ENCODE measurements around the gene NDUFA3.
"Not testable (repeated sequence)": the region's sequence is repeated elsewhere in the genome, so short reads cannot be mapped to it uniquely, and the experiment has no call there.

The NDUFA3 gene

GRCh38 chr19:54099190-54099902 lies 3.3 kb upstream of the NDUFA3 start:
- DNase-seq (ENCODE audit: low read depth) = no peak
- no peak for TF ChIP-seq CTCF (IDR thresholded peaks at IDR 0.05; ENCODE audit: low read depth, low read length, missing control alignments)
- H3K4me3 ChIP-seq (ENCODE audit: low read depth, low read length) = no peak overlapping the region

GRCh38 chr19:54099903-54100255 lies 2.8 kb upstream of the NDUFA3 start:
- H3K4me3 ChIP-seq (ENCODE audit: low read depth, low read length); DNase-seq (ENCODE audit: low read depth): not testable (repeated sequence)

- TF ChIP-seq CTCF (IDR thresholded peaks at IDR 0.05; ENCODE audit: low read depth, low read length, missing control alignments) = no peak
- no peak for DNase-seq (ENCODE audit: low read depth)
- no peak within 1 kb of the TSS for H3K4me3 ChIP-seq (ENCODE audit: low read depth, low read length)
Measured at GRCh38 chr19:54100561-54100960, 2.1 kb upstream of the NDUFA3 start, which contains the start of gene OSCAR. OSCAR (minus strand) TSS chr19:54100803; CDS start chr19:54100792, 11 bp downstream.

GRCh38 chr19:54104998-54105715 lies 2.5 kb downstream of the NDUFA3 start:
- DNase-seq (ENCODE audit: low read depth) = no peak
- no peak for TF ChIP-seq CTCF (IDR thresholded peaks at IDR 0.05; ENCODE audit: low read depth, low read length, missing control alignments)
- H3K4me3 ChIP-seq (ENCODE audit: low read depth, low read length) = no peak overlapping the region

GRCh38 chr19:54105796-54106195 lies 3.1 kb downstream of the NDUFA3 start:
- no peak for TF ChIP-seq CTCF (IDR thresholded peaks at IDR 0.05; ENCODE audit: low read depth, low read length, missing control alignments)
- no peak for DNase-seq (ENCODE audit: low read depth)
- H3K4me3 ChIP-seq (ENCODE audit: low read depth, low read length) = no peak overlapping the region

- DNase-seq (ENCODE audit: low read depth) = no peak
- no peak for TF ChIP-seq CTCF (IDR thresholded peaks at IDR 0.05; ENCODE audit: low read depth, low read length, missing control alignments)
- no peak overlapping the region for H3K4me3 ChIP-seq (ENCODE audit: low read depth, low read length)
Measured at GRCh38 chr19:54106716-54107115, 4.1 kb downstream of the NDUFA3 start.

- TF ChIP-seq CTCF (IDR thresholded peaks at IDR 0.05; ENCODE audit: low read depth, low read length, missing control alignments) = no peak
- no peak for DNase-seq (ENCODE audit: low read depth)
Measured at GRCh38 chr19:54107876-54108490, 5.3 kb downstream of the NDUFA3 start.

More at GRCh38 chr19:54107876-54108490, 5.3 kb downstream of the NDUFA3 start:
- no peak overlapping the region for H3K4me3 ChIP-seq (ENCODE audit: low read depth, low read length)

Data from GM12864 (cell line).